Stomach (tissue), 4 donors: Measurements from ENCODE around the gene XXYLT1.

Experiments used
- POLR2A ChIP-seq, 4 donors: fragments of 450-650 bp; IDR thresholded peaks; one replicate each; pipeline ENCODE4 v1.6.1; 2016; ENCODE audit warnings: antibody characterized with exemption in 4 of 4, control low read depth in 2 of 4, mild to moderate bottlenecking in 1 of 4, moderate library complexity in 1 of 4
- POLR2AphosphoS5 ChIP-seq, 3 donors: sonication (generic); formaldehyde crosslinking; IDR thresholded peaks; one replicate each; pipeline ENCODE4 v1.6.1; 2016; ENCODE audit warnings: antibody characterized with exemption in 3 of 3
- TF ChIP-seq, protein P1 (sequence below), 7 experiments: fragments of 450-650 bp in 4 of 7; fragments of 200-600 bp in 3 of 7; sonication (generic) in 3 of 7; IDR thresholded peaks; one replicate each; pipeline ENCODE4 v1.5.1; 2016 to 2019; ENCODE audit warnings: antibody characterized with exemption in 7 of 7, control low read depth in 2 of 7, mild to moderate bottlenecking in 1 of 7

DNA sequence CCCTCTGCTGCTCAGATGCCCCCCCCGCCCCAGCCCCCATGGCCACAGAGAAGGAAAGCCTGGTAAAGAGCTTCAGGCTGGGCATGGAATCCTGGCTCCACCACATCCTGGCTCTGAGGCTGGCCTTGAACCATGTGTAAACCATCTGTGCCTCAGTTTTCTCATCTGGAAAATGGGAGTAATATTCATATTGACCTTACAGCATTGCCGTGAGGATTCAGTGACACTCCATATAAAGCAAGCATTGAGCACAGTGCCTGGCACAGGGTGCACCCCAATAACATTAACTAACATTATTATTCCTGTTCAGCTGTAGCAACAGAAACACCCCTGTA, 150.7 kb downstream of the XXYLT1 start:
- TF ChIP-seq POLR2AphosphoS5 (IDR thresholded peaks at IDR 0.05) (no peak), POLR2A (IDR thresholded peaks at IDR 0.05) (no peak)
- TF ChIP-seq, protein P1, sequence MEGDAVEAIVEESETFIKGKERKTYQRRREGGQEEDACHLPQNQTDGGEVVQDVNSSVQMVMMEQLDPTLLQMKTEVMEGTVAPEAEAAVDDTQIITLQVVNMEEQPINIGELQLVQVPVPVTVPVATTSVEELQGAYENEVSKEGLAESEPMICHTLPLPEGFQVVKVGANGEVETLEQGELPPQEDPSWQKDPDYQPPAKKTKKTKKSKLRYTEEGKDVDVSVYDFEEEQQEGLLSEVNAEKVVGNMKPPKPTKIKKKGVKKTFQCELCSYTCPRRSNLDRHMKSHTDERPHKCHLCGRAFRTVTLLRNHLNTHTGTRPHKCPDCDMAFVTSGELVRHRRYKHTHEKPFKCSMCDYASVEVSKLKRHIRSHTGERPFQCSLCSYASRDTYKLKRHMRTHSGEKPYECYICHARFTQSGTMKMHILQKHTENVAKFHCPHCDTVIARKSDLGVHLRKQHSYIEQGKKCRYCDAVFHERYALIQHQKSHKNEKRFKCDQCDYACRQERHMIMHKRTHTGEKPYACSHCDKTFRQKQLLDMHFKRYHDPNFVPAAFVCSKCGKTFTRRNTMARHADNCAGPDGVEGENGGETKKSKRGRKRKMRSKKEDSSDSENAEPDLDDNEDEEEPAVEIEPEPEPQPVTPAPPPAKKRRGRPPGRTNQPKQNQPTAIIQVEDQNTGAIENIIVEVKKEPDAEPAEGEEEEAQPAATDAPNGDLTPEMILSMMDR (IDR thresholded peaks at IDR 0.05) = no peak
